ENCODE measurements around the gene SCYGR6.

SCYGR6 gene

DNA sequence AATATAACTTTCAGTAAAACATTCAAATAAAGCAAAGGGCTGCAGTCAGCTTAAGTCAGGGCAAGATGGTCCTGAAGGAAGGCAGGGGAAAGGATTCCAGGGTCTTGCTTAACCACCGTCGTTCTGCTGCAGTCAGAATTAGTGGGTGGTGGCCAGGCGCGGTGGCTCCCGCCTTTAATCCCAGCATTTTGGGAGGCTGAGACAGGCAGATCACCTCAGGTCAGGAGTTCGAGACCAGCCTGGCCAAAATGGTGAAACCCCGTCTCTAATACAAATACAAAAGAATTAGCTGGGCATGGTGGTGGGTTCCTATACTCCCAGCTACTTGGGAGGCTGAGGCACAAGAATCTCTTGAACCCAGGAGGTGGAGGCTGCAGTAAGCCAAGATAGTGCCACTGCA lies 13.6 kb downstream of the SCYGR6 start:
- DNase-seq, result no peak

- DNase-seq, result no peak
Observed at GRCh38 chr2:227707390-227707789, 17.2 kb downstream of the SCYGR6 start.

DNA sequence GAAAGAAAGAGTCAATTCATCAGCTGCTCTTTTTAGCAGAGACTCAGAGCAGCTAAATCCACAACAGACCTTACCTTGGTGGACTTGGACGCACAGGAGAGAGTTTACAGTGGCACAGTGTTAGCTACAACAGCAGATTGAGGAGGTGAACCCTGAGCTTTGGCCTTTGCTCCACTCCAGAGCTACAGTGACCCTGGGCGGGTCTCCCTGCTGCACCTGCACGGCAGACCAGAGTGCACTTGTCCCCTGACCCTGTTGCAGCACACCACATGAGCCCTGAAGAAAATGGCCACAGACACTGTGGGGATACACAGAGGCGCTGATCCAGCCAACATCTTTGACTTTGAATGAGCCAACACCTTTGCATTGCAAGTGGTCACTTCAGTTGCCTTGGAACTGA lies 17.7 kb downstream of the SCYGR6 start:
- no peak for DNase-seq

DNA sequence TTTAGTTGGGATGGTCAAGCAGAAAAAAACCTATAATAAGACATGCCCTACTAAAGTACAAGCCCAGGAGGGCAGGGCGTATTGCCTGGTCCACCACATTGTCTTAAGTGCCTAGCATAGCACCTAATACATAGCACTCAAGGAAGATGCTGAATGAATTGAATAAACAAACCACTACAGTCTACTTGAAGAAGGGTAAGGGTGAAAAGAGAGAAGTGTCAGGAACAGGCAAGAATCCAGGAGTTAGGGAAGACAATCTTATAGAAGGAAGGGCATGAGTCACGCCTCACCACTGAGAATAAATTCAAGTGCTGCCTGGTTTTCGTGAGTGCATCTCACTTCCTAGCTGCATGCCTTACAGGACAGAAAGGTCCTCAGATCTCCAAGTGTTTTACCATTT lies 20.6 kb downstream of the SCYGR6 start:
- DNase-seq, result no peak

DNA sequence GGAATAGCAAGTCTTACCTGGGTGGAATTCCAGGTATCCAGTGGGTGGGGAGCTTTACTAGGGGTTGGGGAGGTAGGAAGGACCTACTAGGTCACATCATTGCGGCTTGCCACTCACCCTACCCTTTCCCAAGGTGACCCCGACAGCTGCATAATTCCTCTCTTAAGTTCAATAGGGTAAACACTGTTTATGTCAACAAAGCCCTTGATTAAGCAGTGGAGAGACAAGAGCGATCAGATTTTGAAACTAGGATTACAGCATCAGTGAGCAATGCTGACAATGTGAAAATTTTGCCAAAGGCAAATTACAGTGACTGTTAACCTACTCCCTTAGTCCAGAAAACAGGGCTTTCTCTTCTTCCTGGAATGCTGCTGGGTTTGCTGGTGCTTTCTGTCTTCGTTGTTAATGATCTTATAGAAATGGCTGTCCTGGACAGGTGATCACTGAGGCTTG lies 21.3 kb downstream of the SCYGR6 start:
- peak; percentile 14 for DNase-seq

GRCh38 chr2:227701556-227701955 lies 23.0 kb downstream of the SCYGR6 start:
- DNase-seq, result no peak

GRCh38 chr2:227696990-227697679 lies 27.4 kb downstream of the SCYGR6 start:
- no peak for DNase-seq

GRCh38 chr2:227687189-227687588 lies 37.4 kb downstream of the SCYGR6 start:
- DNase-seq, result no peak

GRCh38 chr2:227684258-227684657 lies 40.3 kb downstream of the SCYGR6 start:
- DNase-seq, result no peak

- DNase-seq, result no peak
Observed at GRCh38 chr2:227677928-227678327, 46.6 kb downstream of the SCYGR6 start.

DNA sequence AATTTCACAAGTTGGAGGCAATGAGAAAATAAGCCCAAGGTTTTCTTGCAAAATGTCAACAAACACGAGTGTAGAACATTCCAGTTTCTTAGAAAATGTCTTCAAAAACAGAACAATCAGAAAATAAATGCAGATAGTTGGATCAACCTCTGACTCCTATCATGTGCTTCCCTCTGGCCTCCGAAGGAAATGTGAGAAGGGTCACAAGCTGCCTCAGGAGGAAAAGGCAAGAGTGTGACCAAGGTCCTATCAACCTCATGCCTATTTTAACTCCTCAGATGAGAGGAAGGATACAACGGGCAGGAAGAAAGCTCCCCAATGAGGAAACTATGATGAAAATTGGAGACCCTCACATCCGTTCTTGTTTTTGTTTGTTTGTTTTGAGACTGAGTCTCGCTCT lies 50.1 kb downstream of the SCYGR6 start:
- no peak for DNase-seq
